ENCODE results near the gene MCOLN1.
"Not testable (repeated sequence)": the region's sequence is repeated elsewhere in the genome, so short reads cannot be mapped to it uniquely, and the experiment has no call there.

Gene MCOLN1

DNA sequence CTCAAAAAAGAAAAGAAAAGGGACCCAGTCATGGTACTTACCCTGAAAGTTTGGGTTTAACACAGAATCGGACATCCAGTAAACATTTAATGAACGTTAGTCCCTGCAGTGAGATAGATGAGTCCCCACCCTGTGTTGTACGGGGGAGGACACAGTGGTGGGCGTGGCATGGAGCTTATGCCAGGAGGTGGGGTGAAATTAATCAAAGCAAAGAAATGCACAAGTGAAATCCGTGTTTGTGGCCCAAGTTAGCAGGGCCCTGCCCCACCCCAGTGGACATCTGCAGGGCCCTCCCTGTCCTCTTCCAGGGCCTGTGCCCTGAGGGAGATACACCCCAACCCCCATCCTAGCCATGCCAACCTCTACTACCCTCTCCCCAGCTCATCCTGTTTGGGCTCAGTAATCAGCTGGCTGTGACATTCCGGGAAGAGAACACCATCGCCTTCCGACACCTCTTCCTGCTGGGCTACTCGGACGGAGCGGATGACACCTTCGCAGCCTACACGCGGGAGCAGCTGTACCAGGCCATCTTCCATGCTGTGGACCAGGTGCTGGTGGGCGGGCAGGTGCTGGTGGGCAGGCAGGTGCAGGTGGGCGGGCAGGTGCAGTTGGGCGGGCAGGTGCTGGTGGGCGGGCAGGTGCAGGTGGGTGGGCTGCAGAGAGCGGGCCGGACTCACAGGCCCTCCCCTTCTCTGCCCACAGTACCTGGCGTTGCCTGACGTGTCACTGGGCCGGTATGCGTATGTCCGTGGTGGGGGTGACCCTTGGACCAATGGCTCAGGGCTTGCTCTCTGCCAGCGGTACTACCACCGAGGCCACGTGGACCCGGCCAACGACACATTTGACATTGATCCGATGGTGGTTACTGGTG is 3.9 kb downstream of the MCOLN1 start:
- DNase-seq: no peak

DNA sequence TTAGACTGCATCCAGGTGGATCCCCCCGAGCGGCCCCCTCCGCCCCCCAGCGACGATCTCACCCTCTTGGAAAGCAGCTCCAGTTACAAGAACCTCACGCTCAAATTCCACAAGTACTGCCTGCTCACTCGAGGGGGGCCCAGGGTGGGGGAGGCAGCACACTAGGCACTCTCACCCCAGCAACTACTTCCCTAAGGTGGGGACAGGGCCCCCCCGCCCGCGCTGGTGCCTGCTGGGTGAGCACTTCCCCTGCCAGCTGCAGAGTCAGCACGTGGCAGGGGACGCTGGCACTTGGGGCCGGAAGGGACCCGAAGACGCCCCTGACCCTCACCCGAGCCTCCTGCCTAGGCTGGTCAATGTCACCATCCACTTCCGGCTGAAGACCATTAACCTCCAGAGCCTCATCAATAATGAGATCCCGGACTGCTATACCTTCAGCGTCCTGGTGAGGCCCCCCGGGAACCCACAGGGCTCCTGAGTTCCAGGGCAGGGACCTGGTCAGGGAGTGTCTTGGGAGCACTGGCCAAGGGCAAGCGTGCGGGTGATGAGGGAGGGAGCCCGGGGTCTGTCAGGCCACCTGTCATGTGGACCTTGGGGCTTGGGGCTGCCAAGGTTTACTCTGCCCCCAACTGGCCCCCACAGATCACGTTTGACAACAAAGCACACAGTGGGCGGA is 5.2 kb downstream of the MCOLN1 start:
- no peak for DNase-seq

DNA sequence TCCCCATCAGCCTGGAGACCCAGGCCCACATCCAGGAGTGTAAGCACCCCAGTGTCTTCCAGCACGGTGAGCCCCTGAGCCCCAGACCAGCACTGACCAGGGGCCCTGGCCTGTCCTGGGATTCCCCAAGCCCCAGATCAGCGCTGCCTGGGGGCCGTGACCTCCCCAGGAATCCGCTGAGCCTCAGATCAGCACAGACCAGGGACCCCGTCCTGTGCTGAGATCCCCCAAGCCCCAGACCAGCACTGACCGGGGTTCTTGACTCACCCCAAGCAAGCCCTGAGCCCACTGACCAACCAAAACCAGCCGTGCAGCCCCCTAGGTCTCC is 5.7 kb downstream of the MCOLN1 start:
- DNase-seq: no peak

DNA sequence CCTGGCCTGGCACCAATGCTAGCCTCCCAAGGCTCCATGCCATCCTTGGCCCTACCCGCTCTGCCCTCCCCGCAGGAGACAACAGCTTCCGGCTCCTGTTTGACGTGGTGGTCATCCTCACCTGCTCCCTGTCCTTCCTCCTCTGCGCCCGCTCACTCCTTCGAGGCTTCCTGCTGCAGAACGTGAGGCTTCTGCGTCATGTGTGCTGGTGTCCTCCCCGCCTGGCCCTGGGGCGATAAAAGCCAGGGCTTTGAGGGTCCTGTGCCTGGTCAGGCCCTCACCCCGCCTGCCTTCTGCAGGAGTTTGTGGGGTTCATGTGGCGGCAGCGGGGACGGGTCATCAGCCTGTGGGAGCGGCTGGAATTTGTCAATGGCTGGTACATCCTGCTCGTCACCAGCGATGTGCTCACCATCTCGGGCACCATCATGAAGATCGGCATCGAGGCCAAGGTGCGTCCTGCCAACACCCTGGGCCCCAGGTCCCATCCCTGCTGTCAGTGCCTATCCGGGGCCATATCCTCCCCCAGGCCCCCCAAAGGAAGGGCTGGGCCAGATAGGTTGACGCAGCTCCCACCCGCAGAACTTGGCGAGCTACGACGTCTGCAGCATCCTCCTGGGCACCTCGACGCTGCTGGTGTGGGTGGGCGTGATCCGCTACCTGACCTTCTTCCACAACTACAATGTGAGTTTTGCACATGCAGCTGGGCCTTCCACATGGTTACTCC is 6.3 kb downstream of the MCOLN1 start:
- DNase-seq: no peak

DNA sequence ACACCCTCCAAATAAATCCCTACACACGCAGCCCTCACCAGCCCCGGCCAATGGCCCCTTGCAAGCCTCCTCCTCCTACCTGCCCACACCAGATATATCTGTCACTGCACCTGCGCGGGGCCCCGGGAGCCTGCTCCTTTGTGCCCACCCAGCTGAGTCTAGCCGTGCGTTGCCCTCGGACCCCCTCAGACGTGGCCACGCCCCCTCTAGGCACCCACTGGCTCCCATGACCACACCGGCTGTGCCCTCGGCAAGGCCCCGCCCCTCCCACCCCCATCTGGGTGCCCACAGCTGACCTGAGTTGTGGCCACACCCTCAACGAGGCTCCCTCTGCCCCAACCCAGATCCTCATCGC is 6.8 kb downstream of the MCOLN1 start:
- DNase-seq: no peak

DNA sequence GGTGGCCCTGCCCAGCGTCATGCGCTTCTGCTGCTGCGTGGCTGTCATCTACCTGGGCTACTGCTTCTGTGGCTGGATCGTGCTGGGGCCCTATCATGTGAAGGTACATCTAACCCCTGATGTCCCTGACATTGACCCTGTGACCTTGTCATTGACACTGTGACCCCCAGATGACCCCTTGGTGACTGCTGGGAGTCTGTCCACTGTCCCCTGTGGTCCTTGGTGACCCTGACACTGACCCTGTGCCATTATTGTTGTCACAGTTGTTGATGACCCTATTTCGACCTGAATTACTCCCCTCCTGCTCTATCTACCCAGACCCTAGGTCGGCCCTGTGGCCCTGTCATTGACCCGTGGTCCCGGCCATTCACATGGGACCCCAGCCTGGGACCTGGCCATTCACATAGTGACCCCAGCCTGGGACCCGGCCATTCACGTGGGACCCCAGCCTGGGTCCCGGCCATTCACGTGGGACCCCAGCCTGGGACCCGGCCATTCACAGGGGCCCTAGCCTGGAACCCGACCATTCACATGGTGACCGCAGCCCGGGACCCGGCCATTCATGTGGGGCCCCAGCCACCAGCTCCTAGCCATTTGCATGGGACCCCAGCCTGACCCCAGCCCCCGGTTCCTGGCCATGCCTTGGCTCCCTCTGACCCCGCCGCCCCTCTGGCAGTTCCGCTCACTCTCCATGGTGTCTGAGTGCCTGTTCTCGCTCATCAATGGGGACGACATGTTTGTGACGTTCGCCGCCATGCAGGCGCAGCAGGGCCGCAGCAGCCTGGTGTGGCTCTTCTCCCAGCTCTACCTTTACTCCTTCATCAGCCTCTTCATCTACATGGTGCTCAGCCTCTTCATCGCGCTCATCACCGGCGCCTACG is 7.4 kb downstream of the MCOLN1 start:
- no peak for DNase-seq

DNA sequence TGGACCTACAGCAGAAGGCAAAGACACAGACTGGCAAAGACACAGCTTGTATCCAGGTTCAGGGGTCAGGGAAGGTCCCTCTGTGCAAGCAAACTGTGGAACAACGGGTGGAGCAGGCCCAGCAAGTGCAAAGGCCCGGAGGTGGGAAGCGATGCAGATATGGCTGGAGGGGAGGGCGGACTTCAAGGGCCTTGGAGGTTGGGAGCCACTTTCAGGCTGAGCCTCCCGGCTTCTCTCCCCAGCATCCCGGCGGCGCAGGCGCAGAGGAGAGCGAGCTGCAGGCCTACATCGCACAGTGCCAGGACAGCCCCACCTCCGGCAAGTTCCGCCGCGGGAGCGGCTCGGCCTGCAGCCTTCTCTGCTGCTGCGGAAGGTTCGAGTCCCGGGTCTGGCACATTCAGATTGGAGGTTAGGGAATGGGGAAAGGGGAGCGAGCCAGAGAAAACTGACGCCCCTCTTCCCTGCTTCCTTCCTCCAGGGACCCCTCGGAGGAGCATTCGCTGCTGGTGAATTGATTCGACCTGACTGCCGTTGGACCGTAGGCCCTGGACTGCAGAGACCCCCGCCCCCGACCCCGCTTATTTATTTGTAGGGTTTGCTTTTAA is 11.0 kb downstream of the MCOLN1 start:
- no peak for DNase-seq

DNA sequence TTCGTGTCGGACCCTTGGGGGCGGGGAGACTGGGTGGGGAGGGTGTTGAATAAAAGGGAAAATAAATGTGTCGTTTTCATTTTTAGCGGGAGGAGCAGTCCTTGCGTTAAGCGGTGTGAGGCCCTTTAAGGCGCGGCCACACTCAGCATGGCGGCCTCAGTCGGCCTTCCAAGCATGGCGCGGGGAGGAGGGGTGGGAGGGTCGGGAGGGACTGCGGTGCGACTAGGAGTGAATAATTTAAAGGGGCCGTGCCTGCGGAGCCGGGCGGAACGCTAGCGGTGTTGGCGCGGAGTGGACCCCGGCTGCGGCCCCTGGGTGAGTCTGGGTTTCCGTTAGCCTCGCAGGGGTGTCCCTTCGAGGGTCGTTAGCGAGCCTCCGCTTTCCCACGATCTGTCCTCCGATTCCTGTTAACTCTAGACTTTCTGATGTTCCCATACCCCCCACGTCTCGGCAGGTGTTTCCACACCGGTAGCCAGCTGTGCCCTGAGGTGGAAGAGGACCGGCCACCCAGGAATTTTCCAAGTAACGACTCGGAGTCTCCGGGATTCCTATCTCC is 11.6 kb downstream of the MCOLN1 start:
- peak; percentile 27 for DNase-seq

DNA sequence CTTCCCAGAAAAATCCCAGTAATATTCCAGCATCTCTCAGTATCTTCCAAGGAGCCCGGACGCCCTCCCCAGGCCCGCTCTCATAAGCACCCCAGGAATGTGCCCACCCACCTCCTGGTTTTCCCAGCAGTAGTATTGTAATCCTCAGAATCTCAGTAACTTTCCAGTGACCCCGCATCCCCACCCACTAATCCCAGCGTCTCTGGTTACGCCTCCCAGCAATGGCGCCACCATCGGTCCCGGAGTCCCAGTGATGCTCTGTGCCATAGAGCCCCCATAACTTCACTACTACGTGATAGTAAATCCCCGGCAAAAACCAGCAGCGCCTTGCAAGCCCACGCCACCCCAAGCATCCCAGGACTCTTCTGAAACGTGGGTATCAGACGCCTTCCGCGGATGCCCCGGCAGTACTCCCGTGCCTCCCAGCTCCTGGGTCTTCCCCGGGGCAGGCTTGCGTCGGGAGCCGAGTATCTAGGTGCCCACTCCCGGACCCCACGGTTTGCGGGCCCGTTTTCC is 12.2 kb downstream of the MCOLN1 start:
- DNase-seq: peak; percentile 11

DNA sequence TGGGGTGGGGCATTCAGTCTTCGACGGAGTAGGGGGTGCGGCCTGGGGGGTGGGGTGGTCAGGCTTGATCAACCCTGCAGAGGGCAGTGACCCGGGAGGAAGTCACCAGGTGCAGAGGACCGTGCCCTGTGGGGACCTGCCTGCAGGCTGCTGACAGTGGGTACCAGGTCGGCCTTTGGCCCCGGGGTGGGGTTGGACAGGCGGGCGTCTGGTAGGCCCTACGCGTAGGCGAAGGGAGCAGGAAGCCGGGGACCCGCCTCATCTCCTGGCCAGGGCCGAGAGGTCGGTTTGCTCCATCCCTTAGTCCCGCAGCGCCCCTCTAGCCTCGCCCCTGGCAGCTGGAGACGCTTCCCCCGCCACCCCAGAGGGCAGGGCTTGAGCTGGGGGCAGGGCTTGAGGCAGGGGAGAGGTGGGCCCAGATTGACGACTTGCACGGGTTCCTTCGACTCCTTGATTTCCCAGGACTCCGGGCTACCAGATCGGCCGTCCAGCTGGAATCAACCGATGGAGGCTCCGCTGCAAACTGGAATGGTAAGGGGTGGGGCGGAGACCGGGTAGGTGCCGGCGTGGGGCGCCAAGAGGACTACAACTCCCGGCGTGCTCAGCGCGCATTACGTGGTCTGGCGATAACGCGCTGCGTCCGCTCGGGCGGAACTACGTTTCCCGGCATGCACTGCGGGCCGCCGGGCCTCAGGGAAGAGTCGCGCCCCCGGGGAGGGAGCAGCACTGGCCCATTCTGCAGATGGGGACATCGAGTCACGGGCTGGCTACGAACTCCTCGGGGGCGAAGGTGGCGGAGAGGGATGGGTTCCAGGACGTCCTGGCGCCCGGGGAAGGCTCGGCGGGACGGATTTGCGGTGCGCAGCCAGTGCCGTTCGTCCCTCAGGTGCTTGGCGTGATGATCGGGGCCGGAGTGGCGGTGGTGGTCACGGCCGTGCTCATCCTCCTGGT is 12.9 kb downstream of the MCOLN1 start, which contains the start of gene PNPLA6:
TSS of gene PNPLA6 (plus strand) at position 671 of the 951 bp plus-strand sequence. CDS start at position 743, 72 bp downstream.
- DNase-seq: peak; percentile 71

DNA sequence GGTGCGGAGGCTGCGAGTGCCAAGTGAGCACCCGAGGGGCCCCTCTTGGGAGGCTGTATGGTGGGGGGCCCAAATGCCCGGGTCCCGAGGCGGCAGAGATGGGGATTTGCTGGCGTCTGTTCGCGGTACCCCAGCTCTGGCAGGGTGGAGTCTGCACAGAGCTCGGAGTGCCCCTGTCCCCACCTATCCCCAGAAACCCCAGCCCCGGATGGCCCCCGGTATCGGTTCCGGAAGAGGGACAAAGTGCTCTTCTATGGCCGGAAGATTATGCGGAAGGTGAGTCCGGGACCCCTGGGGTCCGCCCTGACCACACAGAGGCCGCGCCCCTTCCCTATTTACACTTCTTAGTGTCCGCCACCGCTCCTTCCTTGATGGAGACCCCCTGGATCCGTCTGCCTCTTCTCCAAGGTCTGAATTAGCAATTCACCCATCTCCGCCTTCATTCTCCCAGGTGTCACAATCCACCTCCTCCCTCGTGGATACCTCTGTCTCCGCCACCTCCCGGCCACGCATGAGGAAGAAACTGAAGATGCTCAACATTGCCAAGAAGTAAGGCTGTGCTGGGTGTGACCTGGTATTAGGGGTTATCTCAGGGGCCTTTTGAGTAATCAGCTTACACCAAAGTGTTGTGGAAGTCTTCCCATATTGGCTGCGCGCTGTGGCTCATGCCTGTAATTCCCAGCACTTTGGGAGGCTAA is 13.7 kb downstream of the MCOLN1 start:
- DNase-seq: no peak

DNA sequence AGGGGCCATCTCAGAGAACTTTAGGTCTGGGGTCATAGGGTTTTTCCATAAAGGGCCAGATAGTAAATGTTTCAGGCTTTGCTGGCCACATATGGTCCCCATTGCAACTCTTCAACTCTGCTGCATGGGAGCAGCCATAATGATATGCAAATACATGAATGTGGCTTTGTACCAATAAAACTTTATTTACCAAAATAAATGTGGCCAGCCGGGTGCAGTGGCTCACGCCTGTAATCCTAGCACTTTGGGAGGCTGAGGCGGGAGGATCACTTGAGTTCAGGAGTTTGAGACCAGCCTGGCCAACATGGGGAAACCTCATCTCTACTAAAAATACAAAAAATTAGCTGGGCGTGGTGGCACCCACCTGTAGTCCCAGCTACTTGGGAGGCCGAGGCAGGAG is 16.6 kb downstream of the MCOLN1 start:
- DNase-seq: not testable (repeated sequence)

DNA sequence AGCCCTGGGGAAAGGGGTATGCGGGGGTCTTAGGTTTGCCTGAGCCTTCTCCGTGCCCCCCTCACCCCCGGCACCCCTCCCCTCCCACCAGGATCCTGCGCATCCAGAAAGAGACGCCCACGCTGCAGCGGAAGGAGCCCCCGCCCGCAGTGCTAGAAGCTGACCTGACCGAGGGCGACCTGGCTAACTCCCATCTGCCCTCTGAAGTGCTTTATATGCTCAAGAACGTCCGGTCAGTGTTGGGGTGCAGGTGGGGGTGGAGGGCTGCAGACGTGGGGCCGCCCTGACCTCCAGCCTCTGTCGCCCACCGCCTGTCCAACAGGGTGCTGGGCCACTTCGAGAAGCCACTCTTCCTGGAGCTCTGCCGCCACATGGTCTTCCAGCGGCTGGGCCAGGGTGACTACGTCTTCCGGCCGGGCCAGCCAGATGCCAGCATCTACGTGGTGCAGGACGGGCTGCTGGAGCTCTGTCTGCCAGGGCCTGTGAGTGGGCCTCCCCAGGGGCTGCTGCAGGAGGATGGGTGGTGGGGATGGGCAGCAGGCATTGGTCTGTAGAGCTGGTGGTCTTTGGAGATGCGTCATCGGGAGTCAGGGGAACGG is 17.5 kb downstream of the MCOLN1 start:
- no peak for DNase-seq

DNA sequence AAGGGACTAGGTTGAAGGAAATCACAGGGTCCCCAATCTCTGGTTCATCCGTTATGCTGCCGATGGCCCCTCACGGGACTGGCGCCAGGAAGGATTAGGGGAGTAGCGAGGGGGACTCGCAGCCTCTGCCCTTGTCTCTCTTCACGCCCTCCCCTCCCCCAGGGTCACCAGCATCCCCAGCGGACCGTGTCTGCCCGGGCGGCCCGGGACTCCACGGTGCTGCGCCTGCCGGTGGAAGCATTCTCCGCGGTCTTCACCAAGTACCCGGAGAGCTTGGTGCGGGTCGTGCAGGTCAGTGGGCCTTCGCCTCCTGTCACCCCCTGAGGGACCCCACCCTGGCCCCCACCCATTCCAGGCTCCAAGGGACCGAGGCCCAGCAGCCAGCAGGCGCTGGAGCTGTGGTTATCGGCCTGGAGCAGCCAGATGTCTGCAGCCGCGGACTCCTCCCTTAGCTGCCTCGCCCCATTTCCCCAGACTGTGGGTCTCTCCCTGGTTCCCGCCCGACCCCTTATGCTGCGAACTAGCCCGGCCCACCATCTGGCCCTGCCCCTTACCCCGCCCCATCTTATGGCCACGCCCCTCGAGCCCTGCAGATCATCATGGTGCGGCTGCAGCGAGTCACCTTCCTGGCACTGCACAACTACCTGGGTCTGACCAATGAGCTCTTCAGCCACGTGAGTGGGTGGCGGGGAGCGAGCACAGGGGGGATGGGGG is 18.5 kb downstream of the MCOLN1 start:
- no peak for DNase-seq

DNA sequence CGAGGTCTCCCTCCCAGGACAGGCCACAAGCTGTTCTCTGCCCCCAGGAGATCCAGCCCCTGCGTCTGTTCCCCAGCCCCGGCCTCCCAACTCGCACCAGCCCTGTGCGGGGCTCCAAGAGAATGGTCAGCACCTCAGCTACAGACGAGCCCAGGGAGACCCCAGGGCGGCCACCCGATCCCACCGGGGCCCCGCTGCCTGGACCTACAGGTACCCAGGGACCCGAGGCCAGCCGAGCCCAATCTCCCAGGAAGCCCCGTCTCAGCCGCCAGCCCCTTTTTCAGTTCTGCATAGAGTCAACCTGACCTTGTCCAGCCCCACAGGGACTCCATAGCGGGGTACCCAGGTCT is 19.0 kb downstream of the MCOLN1 start:
- DNase-seq: no peak

DNA sequence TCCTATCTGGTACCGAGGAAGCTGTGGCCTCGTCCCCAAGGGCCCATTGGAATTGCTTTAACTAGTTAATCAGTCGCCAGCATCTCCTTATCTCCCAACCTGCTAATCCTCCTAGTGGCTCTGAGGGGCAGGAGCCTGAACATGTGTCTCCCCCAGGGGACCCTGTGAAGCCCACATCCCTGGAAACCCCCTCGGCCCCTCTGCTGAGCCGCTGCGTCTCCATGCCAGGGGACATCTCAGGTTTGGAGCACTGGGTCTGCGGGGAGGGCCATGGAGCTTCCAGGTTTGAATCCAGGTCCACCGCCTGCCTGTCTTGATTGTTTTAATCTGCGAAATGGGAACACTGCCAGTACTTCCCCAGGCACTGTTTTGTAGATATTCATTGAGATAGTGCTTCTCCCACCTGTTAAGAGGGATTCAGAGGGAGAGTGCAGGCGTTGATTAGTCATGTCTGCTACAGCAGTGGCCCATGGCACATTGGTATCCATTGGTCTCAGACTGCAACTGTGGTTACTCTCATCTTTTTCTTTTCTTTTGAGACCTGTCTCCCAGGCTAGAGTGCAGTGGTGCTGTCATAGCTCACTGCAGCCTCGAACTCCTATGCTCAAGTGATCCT is 19.5 kb downstream of the MCOLN1 start:
- DNase-seq: no peak

DNA sequence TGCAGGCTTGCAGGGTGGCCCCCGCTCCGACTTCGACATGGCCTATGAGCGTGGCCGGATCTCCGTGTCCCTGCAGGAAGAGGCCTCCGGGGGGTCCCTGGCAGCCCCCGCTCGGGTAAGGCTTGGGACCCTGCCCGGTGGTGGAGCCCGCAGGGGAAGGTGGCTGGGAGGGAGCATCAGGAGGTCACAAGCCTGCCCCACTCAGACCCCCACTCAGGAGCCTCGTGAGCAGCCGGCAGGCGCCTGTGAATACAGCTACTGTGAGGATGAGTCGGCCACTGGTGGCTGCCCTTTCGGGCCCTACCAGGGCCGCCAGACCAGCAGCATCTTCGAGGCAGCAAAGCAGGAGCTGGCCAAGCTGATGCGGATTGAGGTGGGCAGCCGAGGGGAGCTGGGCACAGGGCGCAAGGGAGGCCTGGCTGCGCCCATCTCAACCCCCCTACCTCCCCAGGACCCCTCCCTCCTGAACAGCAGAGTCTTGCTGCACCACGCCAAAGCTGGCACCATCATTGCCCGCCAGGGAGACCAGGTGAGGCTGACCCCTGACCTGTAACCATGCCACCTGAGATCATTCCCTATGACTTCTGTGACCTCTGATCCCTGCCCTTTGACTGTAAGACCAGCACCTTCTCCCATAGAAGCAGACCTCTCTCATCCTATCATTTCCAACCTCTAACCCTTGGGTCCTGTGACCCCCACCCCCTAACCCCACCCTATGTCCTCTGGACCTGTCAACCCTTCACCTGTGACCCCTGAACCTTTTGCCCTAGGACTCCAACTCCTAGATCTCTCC is 20.3 kb downstream of the MCOLN1 start:
- DNase-seq: no peak

DNA sequence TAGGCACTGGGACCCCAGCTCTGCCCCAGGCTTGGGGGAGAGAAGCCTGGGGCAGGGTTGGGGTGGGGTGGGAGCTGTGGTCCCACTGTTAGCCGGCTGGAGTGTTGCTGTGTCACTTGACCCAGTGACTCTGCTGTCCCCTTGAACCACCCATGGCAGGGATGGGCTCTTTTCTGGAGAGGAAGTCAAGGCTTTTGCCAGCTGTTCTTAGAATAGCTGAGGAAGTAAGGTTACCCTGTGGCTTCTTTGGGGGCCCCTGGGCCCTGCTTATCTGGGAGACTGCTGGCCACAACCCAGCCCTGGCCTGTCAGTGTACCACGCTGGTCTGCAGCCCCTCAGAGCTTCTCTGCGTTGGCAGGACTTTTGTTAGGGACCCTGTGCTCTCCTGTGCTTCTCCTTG is 22.2 kb downstream of the MCOLN1 start:
- no peak for DNase-seq

Measured in SHP77 treated with DMSO at 0.1 percent for 48 hours (cell line).